Activated T-cell treated with anti-CD3 and anti-CD28 coated beads, Interleukin-2, amount 50 U/mL, for 24 hours (primary cell): ENCODE measurements around the gene IVNS1ABP.
"Not testable (repeated sequence)": the region's sequence is repeated elsewhere in the genome, so short reads cannot be mapped to it uniquely, and the experiment has no call there.

Source experiments
- DNase-seq: peaks from one replicate; pipeline ENCODE4 v3.0.0-alpha.2; 2020
- H3K27ac Mint-ChIP-seq: 2 replicates; pipeline ENCODE4 v1.8.0; 2020; ENCODE audit warnings: mild to moderate bottlenecking, mixed read lengths
- H3K27me3 Mint-ChIP-seq: 2 replicates; pipeline ENCODE4 v1.8.0; 2020; ENCODE audit warnings: mixed read lengths
- H3K36me3 Mint-ChIP-seq: 2 replicates; pipeline ENCODE4 v1.8.0; 2020; ENCODE audit warnings: low read depth, mixed read lengths
- H3K4me1 Mint-ChIP-seq: 2 replicates; pipeline ENCODE4 v1.8.0; 2020; ENCODE audit warnings: low read depth, mixed read lengths
- H3K4me3 Mint-ChIP-seq: 2 replicates; pipeline ENCODE4 v1.8.0; 2020; ENCODE audit warnings: mild to moderate bottlenecking, moderate library complexity, mixed read lengths
- H3K9me3 Mint-ChIP-seq: 2 replicates; pipeline ENCODE4 v1.8.0; 2020; ENCODE audit warnings: mixed read lengths

The IVNS1ABP gene

GRCh38 chr1:185317034-185317885, at the start of gene IVNS1ABP:
Gene IVNS1ABP (minus strand): TSS chr1:185317243. CDS start chr1:185309493, 7,750 bp downstream.
- DNase-seq, result peak; percentile 94
- Mint-ChIP-seq H3K9me3 (peaks cover 5% of the 10 kb centered on the region), H3K27ac (peak within 1 kb of the TSS; percentile 99), H3K4me1 (peaks cover 49% of the 10 kb centered on the region), H3K36me3 (peaks cover 51% of the 10 kb centered on the region), H3K4me3 (peak within 1 kb of the TSS; percentile 94), H3K27me3 (no peaks in the 10 kb centered on the region)

- no peak overlapping the region for H3K27ac Mint-ChIP-seq
- peaks cover 18% of the 10 kb centered on the region for H3K9me3 Mint-ChIP-seq
- no peaks in the 10 kb centered on the region for H3K36me3 Mint-ChIP-seq
- H3K4me1 Mint-ChIP-seq, result no peaks in the 10 kb centered on the region
- H3K27me3 Mint-ChIP-seq, result no peaks in the 10 kb centered on the region
- H3K4me3 Mint-ChIP-seq, result no peak overlapping the region
- DNase-seq, result no peak
These were observed 48.9 kb upstream of the IVNS1ABP start for GRCh38 chr1:185365951-185366350.

- not testable (repeated sequence) for H3K4me3 Mint-ChIP-seq, H3K27ac Mint-ChIP-seq, DNase-seq, H3K36me3 Mint-ChIP-seq, H3K4me1 Mint-ChIP-seq, H3K27me3 Mint-ChIP-seq
- peaks cover 24% of the 10 kb centered on the region for H3K9me3 Mint-ChIP-seq
These were observed 47.5 kb upstream of the IVNS1ABP start for GRCh38 chr1:185364528-185364927.

GRCh38 chr1:185363205-185363604, 46.2 kb upstream of the IVNS1ABP start:
- Mint-ChIP-seq H3K27me3 (no peaks in the 10 kb centered on the region), H3K4me3 (no peak overlapping the region), H3K27ac (no peak overlapping the region), H3K36me3 (no peaks in the 10 kb centered on the region), H3K4me1 (no peaks in the 10 kb centered on the region), H3K9me3 (peaks cover 24% of the 10 kb centered on the region)
- no peak for DNase-seq

DNA sequence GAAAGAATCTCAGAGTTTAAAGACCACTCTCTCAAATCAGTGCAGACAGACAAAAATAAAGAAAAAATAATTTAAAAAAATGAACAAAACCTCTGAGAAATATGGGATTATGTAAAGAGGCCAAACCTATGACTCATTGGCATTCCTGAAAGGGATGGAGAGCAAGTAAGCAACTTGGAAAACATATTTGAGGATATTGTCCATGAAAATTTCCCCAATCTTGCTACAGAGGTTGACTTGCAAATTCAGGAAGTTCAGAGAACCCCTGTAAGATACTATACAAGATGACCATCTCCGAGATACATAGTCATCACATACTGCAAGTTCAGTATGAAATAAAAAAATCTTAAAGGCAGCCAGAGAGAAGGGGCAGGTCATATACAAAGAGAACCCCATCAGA, 43.7 kb upstream of the IVNS1ABP start:
- no peak overlapping the region for H3K27ac Mint-ChIP-seq
- no peaks in the 10 kb centered on the region for H3K36me3 Mint-ChIP-seq
- H3K4me1 Mint-ChIP-seq, result no peaks in the 10 kb centered on the region

GRCh38 chr1:185358957-185359356, 41.9 kb upstream of the IVNS1ABP start:
- Mint-ChIP-seq H3K9me3 (peaks cover 24% of the 10 kb centered on the region), H3K36me3 (no peaks in the 10 kb centered on the region), H3K27ac (no peak overlapping the region)

More for the DNA sequence above, 43.7 kb upstream of the IVNS1ABP start:
- H3K9me3 Mint-ChIP-seq, result peaks cover 24% of the 10 kb centered on the region
- H3K4me3 Mint-ChIP-seq, result no peak overlapping the region
- no peak for DNase-seq
- no peaks in the 10 kb centered on the region for H3K27me3 Mint-ChIP-seq

GRCh38 chr1:185355947-185356346, 38.9 kb upstream of the IVNS1ABP start:
- DNase-seq, result no peak

More at GRCh38 chr1:185358957-185359356, 41.9 kb upstream of the IVNS1ABP start:
- Mint-ChIP-seq H3K4me3 (no peak overlapping the region), H3K27me3 (no peaks in the 10 kb centered on the region), H3K4me1 (no peaks in the 10 kb centered on the region)
- no peak for DNase-seq

DNA sequence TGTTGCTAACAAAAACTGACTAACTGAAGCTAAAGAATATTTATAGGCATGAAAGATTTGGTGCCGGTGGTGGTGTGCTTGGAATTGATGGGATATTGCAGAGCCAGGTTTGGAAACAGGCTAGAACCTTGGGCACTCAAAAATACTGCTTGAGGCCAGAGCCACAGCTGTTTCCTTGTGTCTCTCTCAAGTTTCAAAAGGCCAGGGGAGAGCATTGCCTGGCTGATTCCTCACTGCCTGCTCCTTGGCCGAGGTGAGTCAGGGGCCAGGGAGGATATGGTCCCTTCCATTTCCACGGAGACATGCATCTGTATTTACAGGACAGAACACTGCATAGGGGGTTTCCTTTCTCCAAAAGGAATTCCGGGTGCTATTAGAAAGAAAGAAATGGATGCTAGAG, 36.1 kb upstream of the IVNS1ABP start:
- Mint-ChIP-seq H3K27me3 (no peaks in the 10 kb centered on the region), H3K9me3 (no peaks in the 10 kb centered on the region), H3K4me1 (no peaks in the 10 kb centered on the region), H3K27ac (no peak overlapping the region), H3K4me3 (no peak overlapping the region), H3K36me3 (no peaks in the 10 kb centered on the region)
- no peak for DNase-seq

More at GRCh38 chr1:185355947-185356346, 38.9 kb upstream of the IVNS1ABP start:
- H3K27ac Mint-ChIP-seq, result no peak overlapping the region
- H3K27me3 Mint-ChIP-seq, result no peaks in the 10 kb centered on the region
- H3K36me3 Mint-ChIP-seq, result no peaks in the 10 kb centered on the region
- H3K4me1 Mint-ChIP-seq, result no peaks in the 10 kb centered on the region
- no peak overlapping the region for H3K4me3 Mint-ChIP-seq
- peaks cover 6% of the 10 kb centered on the region for H3K9me3 Mint-ChIP-seq

DNA sequence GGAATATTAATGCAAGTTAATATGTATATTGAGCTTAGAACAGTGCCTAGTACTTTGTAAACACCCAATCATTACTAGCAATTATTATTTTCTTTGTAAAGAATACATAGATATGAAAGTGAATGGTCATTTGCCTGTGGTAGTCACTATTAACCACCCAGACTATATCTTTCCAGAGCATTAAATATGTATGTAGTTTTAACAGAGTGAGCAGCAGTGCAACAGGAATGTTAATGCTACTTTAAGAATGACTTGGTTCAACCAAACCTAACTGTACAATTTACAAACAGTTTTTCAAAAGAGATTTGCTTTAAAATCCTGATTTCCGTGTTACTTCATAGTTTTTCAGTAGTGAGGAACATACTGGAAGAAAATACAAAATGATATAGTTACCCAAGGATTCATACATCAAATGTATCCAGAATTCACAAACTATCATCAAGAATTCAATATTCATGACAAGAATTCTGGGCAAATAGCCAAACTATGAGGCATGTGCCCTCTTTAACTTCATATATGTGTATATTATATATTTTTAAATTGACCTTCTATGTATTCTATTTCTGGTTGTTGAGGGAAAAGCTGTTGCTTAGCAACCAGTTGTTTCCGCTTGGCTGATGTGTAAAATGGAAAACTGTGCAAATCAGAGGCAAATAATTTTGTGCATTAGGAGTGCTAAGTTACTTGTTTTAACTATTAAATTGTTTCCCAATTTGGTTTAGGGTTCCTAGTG, 34.9 kb upstream of the IVNS1ABP start:
- peaks cover 3% of the 10 kb centered on the region for H3K4me1 Mint-ChIP-seq
- no peak overlapping the region for H3K4me3 Mint-ChIP-seq
- H3K27ac Mint-ChIP-seq, result no peak overlapping the region
- DNase-seq, result no peak
- H3K36me3 Mint-ChIP-seq, result no peaks in the 10 kb centered on the region
- H3K9me3 Mint-ChIP-seq, result no peaks in the 10 kb centered on the region
- no peaks in the 10 kb centered on the region for H3K27me3 Mint-ChIP-seq

- Mint-ChIP-seq H3K4me1 (peaks cover 15% of the 10 kb centered on the region), H3K9me3 (no peaks in the 10 kb centered on the region), H3K4me3 (no peak overlapping the region), H3K27me3 (no peaks in the 10 kb centered on the region), H3K36me3 (no peaks in the 10 kb centered on the region), H3K27ac (no peak overlapping the region)
- DNase-seq, result no peak
These were observed 33.0 kb upstream of the IVNS1ABP start for GRCh38 chr1:185350027-185350442.

DNA sequence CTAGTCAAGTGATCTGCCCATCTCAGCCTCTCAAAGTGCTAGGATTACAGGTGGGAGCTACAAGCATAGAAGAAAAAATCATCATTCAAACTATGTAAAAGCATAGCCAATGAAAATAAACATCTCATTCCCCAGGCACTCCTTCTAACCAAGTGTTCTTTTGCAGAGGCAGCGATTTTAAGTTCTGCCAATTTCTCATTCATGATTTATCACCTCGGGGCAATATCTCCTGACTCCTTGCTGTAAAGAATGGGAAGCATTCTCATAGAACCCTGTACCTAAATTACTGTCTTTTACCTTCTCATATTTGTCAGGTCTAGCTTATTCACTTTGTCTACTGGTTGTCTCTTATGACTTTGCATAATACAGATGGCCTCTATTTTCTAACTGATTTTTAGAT, 32.5 kb upstream of the IVNS1ABP start:
- Mint-ChIP-seq H3K36me3 (no peaks in the 10 kb centered on the region), H3K27ac (no peak overlapping the region), H3K4me1 (peaks cover 15% of the 10 kb centered on the region), H3K27me3 (no peaks in the 10 kb centered on the region), H3K4me3 (no peak overlapping the region), H3K9me3 (no peaks in the 10 kb centered on the region)
- DNase-seq, result no peak

- Mint-ChIP-seq H3K9me3 (no peaks in the 10 kb centered on the region), H3K4me1 (peaks cover 15% of the 10 kb centered on the region), H3K36me3 (no peaks in the 10 kb centered on the region), H3K4me3 (no peak overlapping the region), H3K27me3 (no peaks in the 10 kb centered on the region), H3K27ac (no peak overlapping the region)
- DNase-seq, result no peak
These were observed 31.9 kb upstream of the IVNS1ABP start for GRCh38 chr1:185348985-185349384.

DNA sequence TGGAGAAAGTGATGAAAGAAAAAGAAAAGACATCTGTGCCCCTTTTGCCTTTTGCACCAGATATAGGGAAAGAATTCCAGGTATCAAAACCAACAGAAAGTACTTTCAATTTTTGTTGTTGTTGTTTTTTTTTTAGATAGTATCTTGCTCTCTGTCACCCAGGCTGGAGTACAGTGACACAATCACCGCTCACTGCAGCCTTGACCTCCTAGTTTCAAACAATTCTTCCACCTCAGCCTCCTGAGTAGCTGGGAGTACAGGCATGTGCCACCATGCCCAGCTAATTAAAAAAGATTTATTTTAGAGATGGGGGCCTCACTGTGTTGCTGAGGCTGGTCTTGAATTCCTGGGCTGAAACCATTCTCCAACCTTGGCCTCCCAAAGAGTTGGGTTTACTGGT, 31.3 kb upstream of the IVNS1ABP start:
- Mint-ChIP-seq H3K36me3 (no peaks in the 10 kb centered on the region), H3K4me1 (peaks cover 15% of the 10 kb centered on the region), H3K27ac (no peak overlapping the region), H3K27me3 (no peaks in the 10 kb centered on the region), H3K4me3 (no peak overlapping the region), H3K9me3 (no peaks in the 10 kb centered on the region)
- DNase-seq, result no peak

- no peaks in the 10 kb centered on the region for H3K27me3 Mint-ChIP-seq
- DNase-seq, result no peak
- H3K9me3 Mint-ChIP-seq, result no peaks in the 10 kb centered on the region
- H3K36me3 Mint-ChIP-seq, result no peaks in the 10 kb centered on the region
- no peak overlapping the region for H3K27ac Mint-ChIP-seq
- H3K4me1 Mint-ChIP-seq, result peaks cover 15% of the 10 kb centered on the region
- H3K4me3 Mint-ChIP-seq, result no peak overlapping the region
These were observed 29.1 kb upstream of the IVNS1ABP start for GRCh38 chr1:185345913-185346720.
